GM12891 (cell line): ENCODE measurements around the gene UPK3BL1.
"Not testable (repeated sequence)": the region's sequence is repeated elsewhere in the genome, so short reads cannot be mapped to it uniquely, and the experiment has no call there.

ENCODE experiments used
- POLR2A ChIP-seq: IDR thresholded peaks from 2 replicates; pipeline ENCODE4 v1.6.1; 2011; ENCODE audit warnings: low read depth, low read length, control low read depth
- POLR2AphosphoS5 ChIP-seq: IDR thresholded peaks from 2 replicates; pipeline ENCODE4 v1.6.1; 2011; ENCODE audit warnings: low read depth, low read length, control low read depth

DNA sequence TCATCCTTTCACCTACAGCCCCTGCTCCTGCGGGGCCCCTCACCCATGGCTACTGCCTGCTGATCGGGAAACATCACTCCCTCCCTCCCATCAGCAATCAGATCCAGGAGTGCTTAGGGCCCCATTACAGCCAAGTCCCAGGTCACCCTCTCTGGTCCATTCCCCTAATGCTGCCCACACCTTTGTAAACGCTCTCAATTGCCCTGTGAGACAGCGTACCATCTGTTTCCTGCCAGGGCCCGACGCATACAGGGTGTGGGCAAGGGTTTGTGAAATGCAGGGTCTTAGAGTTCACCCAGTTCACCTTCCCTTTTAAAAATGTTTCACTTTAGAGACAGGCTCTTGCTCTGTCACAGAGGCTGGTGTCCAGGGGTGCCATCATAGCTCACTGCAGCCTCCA is 8.3 kb downstream of the UPK3BL1 start:
- TF ChIP-seq POLR2AphosphoS5, POLR2A: not testable (repeated sequence)
